Femur (tissue), 1 donor: ENCODE results near the gene KLF14.
"Not testable (repeated sequence)": the region's sequence is repeated elsewhere in the genome, so short reads cannot be mapped to it uniquely, and the experiment has no call there.

Experiments
- DNase-seq: peaks from one replicate; pipeline ENCODE4 v3.0.0-alpha.2; 2017

The KLF14 gene

GRCh38 chr7:130712416-130712815 lies 21.6 kb downstream of the KLF14 start:
- no peak for DNase-seq

GRCh38 chr7:130708766-130709165 lies 25.2 kb downstream of the KLF14 start:
- no peak for DNase-seq

GRCh38 chr7:130708001-130708400 lies 26.0 kb downstream of the KLF14 start:
- DNase-seq = no peak

- DNase-seq = no peak
Observed at GRCh38 chr7:130703851-130704250, 30.2 kb downstream of the KLF14 start.

GRCh38 chr7:130701650-130702049 lies 32.4 kb downstream of the KLF14 start:
- DNase-seq = no peak

GRCh38 chr7:130700760-130701159 lies 33.2 kb downstream of the KLF14 start:
- DNase-seq = no peak

- no peak for DNase-seq
Observed at GRCh38 chr7:130699686-130700085, 34.3 kb downstream of the KLF14 start.

GRCh38 chr7:130697820-130698219 lies 36.2 kb downstream of the KLF14 start:
- no peak for DNase-seq

- DNase-seq = no peak
Observed at GRCh38 chr7:130695840-130696239, 38.2 kb downstream of the KLF14 start.

GRCh38 chr7:130692396-130692795 lies 41.6 kb downstream of the KLF14 start:
- not testable (repeated sequence) for DNase-seq

- no peak for DNase-seq
Observed at GRCh38 chr7:130689683-130690082, 44.3 kb downstream of the KLF14 start.

GRCh38 chr7:130683026-130683425 lies 51.0 kb downstream of the KLF14 start:
- no peak for DNase-seq
